Body of pancreas (tissue), 4 donors: Measurements from ENCODE around the gene ZNF92. TPM values are rescaled to one million over a fixed set of nuclear protein-coding genes. Genes with fewer than 3 reads are reported as not detected.
"Not testable (repeated sequence)": the region's sequence is repeated elsewhere in the genome, so short reads cannot be mapped to it uniquely, and the experiment has no call there.

Experiments
- ATAC-seq: fragments of 150-250 bp; one replicate; pipeline ENCODE4 v1.9.1; 2016
- DNase-seq, 4 donors: peaks; one replicate each; pipeline ENCODE4 v3.0.0-alpha.2; 2019
- H3K27ac ChIP-seq, 4 donors: fragments of 200-600 bp; sonication (generic); 1 replicate in 3 of 4; 2 replicates in 1 of 4; pipeline versions ENCODE4 v1.5.1 to v1.6.1; 2016 to 2019; ENCODE audit warnings: mild to moderate bottlenecking in 1 of 4, mixed read lengths in 1 of 4, moderate library complexity in 1 of 4
- H3K27me3 ChIP-seq, 2 donors: fragments of 200-600 bp; sonication (generic); one replicate each; pipeline ENCODE4 v1.6.0; 2016; ENCODE audit warnings: mild to moderate bottlenecking in 1 of 2
- H3K36me3 ChIP-seq, 2 donors: fragments of 200-600 bp; sonication (generic); replicated peaks in 1 of 2; 2 replicates each; pipeline ENCODE4 v1.5.1; 2016; ENCODE audit warnings: low read depth in 2 of 2; ENCODE audit not compliant: insufficient read depth in 1 of 2
- H3K4me1 ChIP-seq: fragments of 200-600 bp; sonication (generic); one replicate; pipeline ENCODE4 v1.6.0; 2016
- H3K4me3 ChIP-seq, 2 donors: fragments of 200-600 bp; sonication (generic); 1 replicate in 1 of 2; 2 replicates in 1 of 2; pipeline ENCODE4 v1.5.1; 2016 to 2019
- H3K9me3 ChIP-seq, 3 donors: fragments of 200-600 bp; sonication (generic); 1 replicate in 2 of 3; 2 replicates in 1 of 3; pipeline ENCODE4 v1.5.1; 2016
- POLR2A ChIP-seq, 3 donors: fragments of 450-650 bp; IDR thresholded peaks; one replicate each; pipeline ENCODE4 v1.6.1; 2016; ENCODE audit warnings: antibody characterized with exemption in 3 of 3, mild to moderate bottlenecking in 2 of 3
- WGBS, 2 donors: methylation state at CpG; one replicate each; pipeline ENCODE4 v1.1.5; 2017; 5-methylcytosine and 5-hydroxymethylcytosine counted together
- intact Hi-C: fragments of 100-400 bp; cut with DNase I; formaldehyde crosslinking; loops from one replicate; pipeline ENCODE4 v1.15.1; 2023
- total RNA-seq, 2 donors: library from RNA; depleted of rRNA; stranded (reverse); fragments of >200 nt; gene quantifications; one replicate each; pipeline ENCODE4 v1.1.0, GENCODE V29; 2016
- TF ChIP-seq, protein P1 (sequence below), 7 experiments: fragments of 450-650 bp in 4 of 7; fragments of 200-600 bp in 3 of 7; sonication (generic) in 3 of 7; IDR thresholded peaks; one replicate each; pipeline ENCODE4 v1.5.1; 2016 to 2019; ENCODE audit warnings: antibody characterized with exemption in 7 of 7

The ZNF92 gene
- total RNA-seq, 2 donors from 2014 or later = 1.3 to 6.2 TPM

DNA sequence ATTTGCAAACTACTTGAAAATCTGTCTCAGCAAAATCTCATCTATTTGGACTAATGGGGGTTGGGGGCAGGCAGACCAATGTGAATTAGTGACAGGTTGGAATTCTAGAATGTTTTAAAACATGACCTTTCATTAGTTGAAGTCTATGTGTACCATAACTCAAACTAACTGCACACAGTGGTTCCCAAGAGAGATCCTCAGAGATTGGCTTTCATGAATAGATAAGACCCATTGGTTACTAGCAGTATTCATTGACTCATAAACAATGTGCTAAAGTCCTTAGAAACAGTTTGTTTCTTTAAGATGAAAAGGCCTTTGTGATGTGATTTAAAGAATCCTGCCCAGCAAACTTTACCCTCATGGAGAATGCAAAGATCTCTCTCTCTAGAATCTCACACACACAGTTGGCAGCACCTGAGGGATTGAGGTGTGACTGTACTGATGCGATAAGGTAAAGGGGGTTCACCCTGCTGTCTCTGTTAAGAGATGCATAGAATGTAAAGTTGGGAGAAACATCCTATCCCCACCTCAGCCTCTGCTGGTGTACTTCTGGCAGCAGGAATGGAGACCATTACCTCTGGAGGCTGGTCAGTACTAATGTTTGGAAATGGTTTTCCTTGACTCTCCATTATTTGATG lies 70.7 kb downstream of the ZNF92 start:
- intact Hi-C loops = no loop called here
- DNase-seq = no peak
- no peaks in the 10 kb centered on the region for H3K4me1 ChIP-seq
- WGBS, 2 donors = 64 to 71% methylated on average over 1 of the region's 1 CpG
- ATAC-seq = no peak
- H3K27me3 ChIP-seq = no peaks in the 10 kb centered on the region
- H3K27ac ChIP-seq = no peak overlapping the region
- TF ChIP-seq, protein P1, sequence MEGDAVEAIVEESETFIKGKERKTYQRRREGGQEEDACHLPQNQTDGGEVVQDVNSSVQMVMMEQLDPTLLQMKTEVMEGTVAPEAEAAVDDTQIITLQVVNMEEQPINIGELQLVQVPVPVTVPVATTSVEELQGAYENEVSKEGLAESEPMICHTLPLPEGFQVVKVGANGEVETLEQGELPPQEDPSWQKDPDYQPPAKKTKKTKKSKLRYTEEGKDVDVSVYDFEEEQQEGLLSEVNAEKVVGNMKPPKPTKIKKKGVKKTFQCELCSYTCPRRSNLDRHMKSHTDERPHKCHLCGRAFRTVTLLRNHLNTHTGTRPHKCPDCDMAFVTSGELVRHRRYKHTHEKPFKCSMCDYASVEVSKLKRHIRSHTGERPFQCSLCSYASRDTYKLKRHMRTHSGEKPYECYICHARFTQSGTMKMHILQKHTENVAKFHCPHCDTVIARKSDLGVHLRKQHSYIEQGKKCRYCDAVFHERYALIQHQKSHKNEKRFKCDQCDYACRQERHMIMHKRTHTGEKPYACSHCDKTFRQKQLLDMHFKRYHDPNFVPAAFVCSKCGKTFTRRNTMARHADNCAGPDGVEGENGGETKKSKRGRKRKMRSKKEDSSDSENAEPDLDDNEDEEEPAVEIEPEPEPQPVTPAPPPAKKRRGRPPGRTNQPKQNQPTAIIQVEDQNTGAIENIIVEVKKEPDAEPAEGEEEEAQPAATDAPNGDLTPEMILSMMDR (IDR thresholded peaks at IDR 0.05) = no peak
- TF ChIP-seq POLR2A (IDR thresholded peaks at IDR 0.05) = no peak
- no peaks in the 10 kb centered on the region for H3K36me3 ChIP-seq
- no peaks in the 10 kb centered on the region for H3K9me3 ChIP-seq
- H3K4me3 ChIP-seq = no peak overlapping the region

GRCh38 chr7:65444899-65445823 lies 71.5 kb downstream of the ZNF92 start:
- ATAC-seq (no peak), DNase-seq (no peak)
- Histone ChIP-seq H3K4me1 (no peaks in the 10 kb centered on the region), H3K36me3 (no peaks in the 10 kb centered on the region), H3K9me3 (no peaks in the 10 kb centered on the region), H3K4me3 (no peak overlapping the region), H3K27ac (no peak overlapping the region), H3K27me3 (no peaks in the 10 kb centered on the region)
- intact Hi-C loops = no loop called here
- 21 to 27% methylated on average over 4 of the region's 4 CpGs for WGBS, 2 donors
- TF ChIP-seq, protein P1 (IDR thresholded peaks at IDR 0.05) = no peak
- TF ChIP-seq POLR2A (IDR thresholded peaks at IDR 0.05) = no peak

DNA sequence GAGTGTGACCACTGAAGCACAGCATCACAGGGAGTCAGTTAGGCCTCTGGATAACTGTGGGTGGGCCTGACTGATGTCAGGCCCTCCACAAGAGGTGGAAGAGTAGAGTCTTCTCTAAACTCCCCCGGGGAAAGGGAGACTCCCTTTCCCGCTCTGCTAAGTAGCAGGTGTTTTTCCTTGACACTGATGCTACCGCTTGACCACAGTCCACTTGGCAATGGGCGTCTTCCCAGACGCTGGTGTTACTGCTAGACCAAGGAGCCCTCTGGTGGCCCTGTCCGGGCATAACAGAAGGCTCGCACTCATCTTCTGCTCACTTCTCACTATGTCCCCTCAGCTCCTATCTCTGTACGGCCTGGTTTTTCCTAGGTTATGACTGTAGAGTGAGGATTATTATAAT lies 73.4 kb downstream of the ZNF92 start:
- ATAC-seq, intact Hi-C loops, DNase-seq, H3K4me3 ChIP-seq, H3K9me3 ChIP-seq, H3K36me3 ChIP-seq, H3K27me3 ChIP-seq, H3K4me1 ChIP-seq, H3K27ac ChIP-seq: not testable (repeated sequence)
- WGBS, 2 donors = 64 to 72% methylated on average over 8 of the region's 8 CpGs

GRCh38 chr7:65448816-65449504 lies 75.3 kb downstream of the ZNF92 start:
- ATAC-seq (no peak), DNase-seq (no peak)
- TF ChIP-seq POLR2A (IDR thresholded peaks at IDR 0.05) = no peak
- TF ChIP-seq, protein P1 (IDR thresholded peaks at IDR 0.05) = no peak
- H3K27ac ChIP-seq = no peak overlapping the region
- H3K36me3 ChIP-seq = no peaks in the 10 kb centered on the region
- H3K4me3 ChIP-seq = no peak overlapping the region
- no peaks in the 10 kb centered on the region for H3K4me1 ChIP-seq
- no peaks in the 10 kb centered on the region for H3K9me3 ChIP-seq
- intact Hi-C loops = no loop called here
- no peaks in the 10 kb centered on the region for H3K27me3 ChIP-seq

- TF ChIP-seq, protein P1 (IDR thresholded peaks at IDR 0.05) = no peak
- no peak for TF ChIP-seq POLR2A (IDR thresholded peaks at IDR 0.05)
- Histone ChIP-seq H3K9me3 (no peaks in the 10 kb centered on the region), H3K4me1 (no peaks in the 10 kb centered on the region), H3K27me3 (no peaks in the 10 kb centered on the region), H3K4me3 (no peak overlapping the region), H3K27ac (no peak overlapping the region), H3K36me3 (no peaks in the 10 kb centered on the region)
- WGBS, 2 donors = 13 to 40% methylated on average over 2 of the region's 2 CpGs
- intact Hi-C loops = no loop called here
- ATAC-seq (no peak), DNase-seq (no peak)
Measured at GRCh38 chr7:65449505-65449852, 75.8 kb downstream of the ZNF92 start.
